ENCODE results near the gene PTCH1. TPM values are rescaled to one million over a fixed set of nuclear protein-coding genes. Genes with fewer than 3 reads are reported as not detected.
A peak's percentile ranks its signal among the peaks of the same experiment; 100 is the strongest.

The PTCH1 gene
- total and polyA plus RNA-seq, 10 of the 15 experiments (the other 5 are each of a cell fraction or from before 2014, with no cell fraction given) = 0.16 to 6.1 (median 2.6) TPM

DNA sequence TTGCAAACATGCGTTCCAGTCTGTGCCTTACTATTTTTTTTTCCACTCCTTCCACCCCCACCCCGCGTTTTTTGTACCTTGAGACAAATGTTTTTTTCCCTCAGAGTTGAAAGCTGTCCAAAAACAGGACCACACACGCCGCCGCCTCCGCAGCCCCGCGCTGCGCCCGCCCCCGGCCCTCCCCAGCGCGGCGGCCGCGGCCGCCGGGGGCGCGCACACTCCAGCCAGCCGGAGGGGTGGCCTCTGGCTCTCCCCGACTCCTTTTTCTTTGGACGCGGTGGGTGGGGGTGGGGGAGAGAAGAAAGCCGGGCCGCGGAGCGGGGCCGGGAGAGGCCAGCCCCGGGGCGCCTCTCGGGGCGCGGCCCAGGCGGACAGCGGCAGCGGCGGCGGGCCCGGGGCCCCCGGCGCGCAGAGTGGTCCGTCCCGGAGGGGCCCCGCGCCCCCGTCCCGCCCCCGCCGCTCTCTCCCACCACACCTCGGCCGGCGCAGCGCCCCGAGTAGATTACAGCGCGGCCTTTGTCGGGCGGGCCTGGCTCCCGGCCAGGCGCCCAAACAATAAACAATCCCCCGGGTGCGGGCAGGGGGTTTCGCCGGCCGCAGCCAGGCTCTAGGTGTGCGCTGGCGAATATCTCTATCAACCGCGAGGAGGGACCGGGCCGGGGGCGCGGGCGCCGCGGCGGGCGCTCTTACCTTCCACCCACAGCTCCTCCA is 10.9 kb downstream of the PTCH1 start:
- peak overlapping the region; percentile 90 for H3K9ac ChIP-seq (ENCODE audit: control insufficient read depth, insufficient read depth, low read length)
- no peaks in the 10 kb centered on the region for H4K20me1 ChIP-seq (ENCODE audit: control insufficient read depth, insufficient read depth)
- peak overlapping the region; percentile 71 for H2AFZ ChIP-seq (ENCODE audit: control insufficient read depth, low read depth, low read length)
- H3K4me3 ChIP-seq = peak overlapping the region; percentile 94
- BruUV-seq (replicated peaks) = no TSS peak
- ChIA-PET RAD21 (ENCODE audit: unreplicated experiment) (interaction anchor here (0.6 to 2.5 kb wide), 5 partner anchors 11 to 1143 kb away, joined by 3 to 14 read pairs (median 5); no protein-coding TSS in a partner anchor), POLR2A (interaction anchor here (0.6 to 2.9 kb wide), 2 partner anchors 11 to 712 kb away, joined by 3 to 17 read pairs; no protein-coding TSS in a partner anchor), CTCF (no interaction called here), SMC1A (ENCODE audit: uncharacterized antibody, unreplicated experiment) (interaction anchor here (0.7 to 1.8 kb wide), 3 partner anchors 11 to 87 kb away, joined by 3 to 5 read pairs (median 4); no protein-coding TSS in a partner anchor)
- H3K79me2 ChIP-seq (ENCODE audit: control insufficient read depth, insufficient read depth, low read length) = peaks cover 32% of the 10 kb centered on the region
- ATAC-seq (peak; percentile 12), FAIRE-seq (no peak), DNase-seq (ENCODE audit: low read depth, low spot score) (no peak)
- H3K27ac ChIP-seq (ENCODE audit: control insufficient read depth, insufficient read depth) = peak overlapping the region; percentile 90
- WGBS (ENCODE audit: insufficient coverage, insufficient replicate concordance, low lambda C conversion rate, missing lambda C conversion rate) = 2% methylated on average over 41 of the region's 81 CpGs
- H3K4me2 ChIP-seq (ENCODE audit: control insufficient read depth, insufficient read depth) = peak overlapping the region; percentile 59
- no peaks in the 10 kb centered on the region; a peak in 1 of 4 replicates for H3K27me3 ChIP-seq (replicated peaks in 1 of 2; ENCODE audit: control insufficient read depth in 2 of 2, insufficient read depth in 2 of 2, low read length in 1 of 2)
- H3K4me1 ChIP-seq (ENCODE audit: control insufficient read depth, insufficient read depth, low read length) = peaks cover 20% of the 10 kb centered on the region
- in situ Hi-C loops (cut with MboI) (loop anchor here (10.0 kb wide), 1 partner anchor 369 kb away; the partner anchor contains the start of gene ERCC6L2), intact Hi-C loops (cut with micrococcal nuclease; ENCODE audit: unreplicated experiment) (loop anchor here (1.0 to 10.0 kb wide), 5 partner anchors 44 to 371 kb away; partner anchors contain the start of genes ERCC6L2 and FANCC)
- H3K9me3 ChIP-seq (replicated peaks; ENCODE audit: control insufficient read depth, insufficient read depth, low read length) = no peaks in the 10 kb centered on the region
- H3K36me3 ChIP-seq (ENCODE audit: control insufficient read depth in 2 of 2, insufficient read depth in 2 of 2, low read length in 1 of 2) = no peaks in the 10 kb centered on the region
- TF ChIP-seq FOXK2 (IDR thresholded peaks at IDR 0.05) = peak; percentile 76
- no peak for TF ChIP-seq IKZF2 (IDR thresholded peaks at IDR 0.05)
- no peak for TF ChIP-seq MYC (IDR thresholded peaks at IDR 0.05; ENCODE audit: insufficient read depth, insufficient read length, insufficient replicate concordance, low read length, severe bottlenecking)
- TF ChIP-seq SUZ12 (IDR thresholded peaks at IDR 0.05; ENCODE audit: unreplicated experiment) = no peak
- TF ChIP-seq SREBF1 (IDR thresholded peaks at IDR 0.05; ENCODE audit: low read length) = 0 out of 2 replicates have a peak, but pooled peaks have one; percentile 25
- TF ChIP-seq EGR1 (IDR thresholded peaks at IDR 0.05; ENCODE audit: borderline replicate concordance in 1 of 2, low read depth in 2 of 2, low read length in 2 of 2) = peak in 1 of 2 experiments; percentile 87; a peak in 2 of 3 replicates
- TF ChIP-seq SMAD1 (IDR thresholded peaks at IDR 0.05; ENCODE audit: low read depth, partially characterized antibody) = peak; percentile 27
- 0 out of 2 replicates have a peak, but pooled peaks have one; percentile 15 for TF ChIP-seq NR2C1 (IDR thresholded peaks at IDR 0.05)
- peak; percentile 29; the same call in 1 of the 2 replicates for TF ChIP-seq RB1 (IDR thresholded peaks at IDR 0.05; ENCODE audit: borderline replicate concordance)
- peak; percentile 78 to 97 for TF ChIP-seq BHLHE40 (IDR thresholded peaks at IDR 0.05; ENCODE audit: borderline replicate concordance in 1 of 2, low read depth in 2 of 2, low read length in 1 of 2)
- TF ChIP-seq CHD1 (IDR thresholded peaks at IDR 0.05; ENCODE audit: low read depth, low read length) = peak; percentile 96
- TF ChIP-seq TCF3 (IDR thresholded peaks at IDR 0.05; ENCODE audit: borderline replicate concordance, insufficient read depth, low read depth, low read length) = no peak
- no peak for TF ChIP-seq CREB1 (IDR thresholded peaks at IDR 0.05; ENCODE audit: low read depth)
- TF ChIP-seq ASH2L (IDR thresholded peaks at IDR 0.05; ENCODE audit: borderline replicate concordance, low read depth) = peak; percentile 82; the same call in 1 of the 2 replicates
- no peak for TF ChIP-seq RFX5 (IDR thresholded peaks at IDR 0.05; ENCODE audit: low read depth, low read length)
- peak; percentile 37; the same call in 1 of the 2 replicates for TF ChIP-seq NR2F1 (conservative IDR thresholded peaks at IDR 0.05)
- TF ChIP-seq, protein P1, sequence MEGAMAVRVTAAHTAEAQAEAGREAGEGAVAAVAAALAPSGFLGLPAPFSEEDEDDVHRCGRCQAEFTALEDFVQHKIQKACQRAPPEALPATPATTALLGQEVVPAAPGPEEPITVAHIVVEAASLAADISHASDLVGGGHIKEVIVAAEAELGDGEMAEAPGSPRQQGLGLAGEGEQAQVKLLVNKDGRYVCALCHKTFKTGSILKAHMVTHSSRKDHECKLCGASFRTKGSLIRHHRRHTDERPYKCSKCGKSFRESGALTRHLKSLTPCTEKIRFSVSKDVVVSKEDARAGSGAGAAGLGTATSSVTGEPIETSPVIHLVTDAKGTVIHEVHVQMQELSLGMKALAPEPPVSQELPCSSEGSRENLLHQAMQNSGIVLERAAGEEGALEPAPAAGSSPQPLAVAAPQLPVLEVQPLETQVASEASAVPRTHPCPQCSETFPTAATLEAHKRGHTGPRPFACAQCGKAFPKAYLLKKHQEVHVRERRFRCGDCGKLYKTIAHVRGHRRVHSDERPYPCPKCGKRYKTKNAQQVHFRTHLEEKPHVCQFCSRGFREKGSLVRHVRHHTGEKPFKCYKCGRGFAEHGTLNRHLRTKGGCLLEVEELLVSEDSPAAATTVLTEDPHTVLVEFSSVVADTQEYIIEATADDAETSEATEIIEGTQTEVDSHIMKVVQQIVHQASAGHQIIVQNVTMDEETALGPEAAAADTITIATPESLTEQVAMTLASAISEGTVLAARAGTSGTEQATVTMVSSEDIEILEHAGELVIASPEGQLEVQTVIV (IDR thresholded peaks at IDR 0.05; ENCODE audit: borderline replicate concordance, partially characterized antibody) = peak; percentile 22
- peak; percentile 84 for TF ChIP-seq ZNF384 (IDR thresholded peaks at IDR 0.05; ENCODE audit: borderline replicate concordance, low read depth, low read length)
- TF ChIP-seq PBX3 (IDR thresholded peaks at IDR 0.05; ENCODE audit: insufficient replicate concordance, low read depth, low read length) = no peak
- peak; percentile 97 for TF ChIP-seq KLF5 (IDR thresholded peaks at IDR 0.05; ENCODE audit: partially characterized antibody)

Measured in GM12878 (cell line).